Measurements from ENCODE around the gene ARL6IP4.

DNA sequence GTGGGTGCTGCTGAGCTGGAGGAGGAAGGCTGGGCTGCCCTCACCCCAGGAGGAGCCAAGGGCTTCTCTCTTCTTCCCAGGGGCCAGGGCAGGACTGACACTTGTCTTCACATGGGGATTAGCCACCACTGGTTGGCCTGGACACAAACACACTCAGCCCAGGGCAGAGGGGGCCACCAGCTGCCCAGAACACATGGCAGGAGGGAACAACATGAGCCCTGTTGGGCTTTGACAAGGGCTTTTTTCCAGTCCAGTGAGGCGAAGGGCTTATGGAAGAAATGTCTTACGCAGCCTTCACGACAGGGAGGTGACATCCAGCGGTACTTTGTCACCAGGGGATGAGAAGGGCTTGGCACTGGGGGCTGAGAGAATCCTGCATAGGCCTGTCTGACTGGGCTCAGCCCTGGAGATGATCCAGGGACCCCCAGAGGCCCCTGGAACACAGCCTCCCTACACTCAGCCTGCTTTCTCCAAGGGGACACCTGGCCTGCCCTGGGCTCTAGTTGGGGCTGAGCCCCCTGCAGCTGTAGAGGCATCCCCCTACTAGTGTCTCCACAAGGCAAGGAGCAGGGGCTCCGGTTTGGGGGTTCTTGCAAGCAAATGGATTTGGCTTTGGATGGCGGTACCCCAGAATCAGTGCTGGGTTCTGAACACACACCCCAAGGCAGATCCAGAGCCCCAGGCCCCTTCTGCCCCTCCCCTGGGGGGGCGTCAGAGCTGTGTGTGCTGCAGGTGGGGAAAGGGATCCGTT lies 18.9 kb downstream of the ARL6IP4 start:
- TF ChIP-seq, protein P1, sequence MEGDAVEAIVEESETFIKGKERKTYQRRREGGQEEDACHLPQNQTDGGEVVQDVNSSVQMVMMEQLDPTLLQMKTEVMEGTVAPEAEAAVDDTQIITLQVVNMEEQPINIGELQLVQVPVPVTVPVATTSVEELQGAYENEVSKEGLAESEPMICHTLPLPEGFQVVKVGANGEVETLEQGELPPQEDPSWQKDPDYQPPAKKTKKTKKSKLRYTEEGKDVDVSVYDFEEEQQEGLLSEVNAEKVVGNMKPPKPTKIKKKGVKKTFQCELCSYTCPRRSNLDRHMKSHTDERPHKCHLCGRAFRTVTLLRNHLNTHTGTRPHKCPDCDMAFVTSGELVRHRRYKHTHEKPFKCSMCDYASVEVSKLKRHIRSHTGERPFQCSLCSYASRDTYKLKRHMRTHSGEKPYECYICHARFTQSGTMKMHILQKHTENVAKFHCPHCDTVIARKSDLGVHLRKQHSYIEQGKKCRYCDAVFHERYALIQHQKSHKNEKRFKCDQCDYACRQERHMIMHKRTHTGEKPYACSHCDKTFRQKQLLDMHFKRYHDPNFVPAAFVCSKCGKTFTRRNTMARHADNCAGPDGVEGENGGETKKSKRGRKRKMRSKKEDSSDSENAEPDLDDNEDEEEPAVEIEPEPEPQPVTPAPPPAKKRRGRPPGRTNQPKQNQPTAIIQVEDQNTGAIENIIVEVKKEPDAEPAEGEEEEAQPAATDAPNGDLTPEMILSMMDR (IDR thresholded peaks at IDR 0.05), result no peak
- TF ChIP-seq POLR2AphosphoS5 (IDR thresholded peaks at IDR 0.05) (no peak), POLR2A (IDR thresholded peaks at IDR 0.05) (no peak)
